ENCODE results near the gene CST7. TPM values are rescaled to one million over a fixed set of nuclear protein-coding genes. Genes with fewer than 3 reads are reported as not detected.
"Not testable (repeated sequence)": the region's sequence is repeated elsewhere in the genome, so short reads cannot be mapped to it uniquely, and the experiment has no call there.

The CST7 gene
- total RNA-seq, 6 experiments from 2014 or later, result 1.1 to 4.6 (median 1.5) TPM

GRCh38 chr20:24942679-24943078 lies 6.4 kb upstream of the CST7 start:
- TF ChIP-seq CTCF (IDR thresholded peaks at IDR 0.05), result no peak
- no peak for TF ChIP-seq POLR2A (IDR thresholded peaks at IDR 0.05)
- Histone ChIP-seq H3K4me1 (no peaks in the 10 kb centered on the region), H3K36me3 (no peaks in the 10 kb centered on the region), H3K4me3 (no peak overlapping the region), H3K27me3 (no peaks in the 10 kb centered on the region), H3K27ac (no peak overlapping the region), H3K9me3 (no peaks in the 10 kb centered on the region)
- intact Hi-C loops (cut with DNase I), result no loop called here
- ATAC-seq, result no peak
- WGBS (ENCODE audit: insufficient coverage, low coverage, low lambda C conversion rate, missing lambda C conversion rate), result 92% methylated on average over 4 of the region's 6 CpGs
- DNase-seq, result no peak

GRCh38 chr20:24943196-24943595 lies 5.9 kb upstream of the CST7 start:
- no peak for ATAC-seq

GRCh38 chr20:24943731-24944130 lies 5.3 kb upstream of the CST7 start:
- Histone ChIP-seq H3K4me1 (no peaks in the 10 kb centered on the region), H3K27ac (no peak overlapping the region), H3K27me3 (no peaks in the 10 kb centered on the region), H3K4me3 (no peak overlapping the region), H3K36me3 (no peaks in the 10 kb centered on the region), H3K9me3 (no peaks in the 10 kb centered on the region)
- no peak for DNase-seq
- TF ChIP-seq CTCF (IDR thresholded peaks at IDR 0.05) (no peak), POLR2A (IDR thresholded peaks at IDR 0.05) (no peak)
- ATAC-seq, result no peak
- 86% methylated on average over 3 of the region's 3 CpGs for WGBS (ENCODE audit: insufficient coverage, low coverage, low lambda C conversion rate, missing lambda C conversion rate)
- intact Hi-C loops (cut with DNase I), result no loop called here

More at GRCh38 chr20:24943196-24943595, 5.9 kb upstream of the CST7 start:
- H3K9me3 ChIP-seq, result no peaks in the 10 kb centered on the region
- TF ChIP-seq POLR2A (IDR thresholded peaks at IDR 0.05), result no peak
- TF ChIP-seq CTCF (IDR thresholded peaks at IDR 0.05), result no peak
- intact Hi-C loops (cut with DNase I), result no loop called here
- no peaks in the 10 kb centered on the region for H3K36me3 ChIP-seq
- no peak overlapping the region for H3K4me3 ChIP-seq
- H3K27me3 ChIP-seq, result no peaks in the 10 kb centered on the region
- WGBS (ENCODE audit: insufficient coverage, low coverage, low lambda C conversion rate, missing lambda C conversion rate), result 98% methylated on average over 4 of the region's 4 CpGs
- DNase-seq, result no peak
- no peak overlapping the region for H3K27ac ChIP-seq
- no peaks in the 10 kb centered on the region for H3K4me1 ChIP-seq

- H3K27ac ChIP-seq; intact Hi-C loops (cut with DNase I); H3K4me3 ChIP-seq; H3K9me3 ChIP-seq; DNase-seq; ATAC-seq; H3K36me3 ChIP-seq; H3K27me3 ChIP-seq; H3K4me1 ChIP-seq: not testable (repeated sequence)
- 83% methylated on average over 1 of the region's 1 CpG for WGBS (ENCODE audit: insufficient coverage, low coverage, low lambda C conversion rate, missing lambda C conversion rate)
Measured at GRCh38 chr20:24946376-24946775, 2.7 kb upstream of the CST7 start.

GRCh38 chr20:24948396-24948938 lies 602 bp upstream of the CST7 start:
- H3K4me3 ChIP-seq; intact Hi-C loops (cut with DNase I); H3K27me3 ChIP-seq; H3K36me3 ChIP-seq; H3K27ac ChIP-seq; H3K9me3 ChIP-seq; ATAC-seq; DNase-seq: not testable (repeated sequence)
- WGBS (ENCODE audit: insufficient coverage, low coverage, low lambda C conversion rate, missing lambda C conversion rate), result 69% methylated on average over 4 of the region's 4 CpGs
- H3K4me1 ChIP-seq, result peaks cover 0 to 19% (median 0%) of the 10 kb centered on the region in 4 donors

GRCh38 chr20:24949756-24950127 lies 673 bp downstream of the CST7 start:
- intact Hi-C loops (cut with DNase I), result no loop called here

More at GRCh38 chr20:24949756-24950127, 673 bp downstream of the CST7 start:
- H3K27ac ChIP-seq, result peak overlapping the region in 1 of 3 donors; percentile 49
- H3K4me3 ChIP-seq, result peak overlapping the region in 1 of 3 donors; percentile 26
- ATAC-seq (peak in 1 of 4 donors; percentile 1), DNase-seq (no peak)
- no peaks in the 10 kb centered on the region for H3K36me3 ChIP-seq
- TF ChIP-seq CTCF (IDR thresholded peaks at IDR 0.05) (no peak), POLR2A (IDR thresholded peaks at IDR 0.05) (no peak)
- H3K4me1 ChIP-seq, result peaks cover 0 to 26% (median 0%) of the 10 kb centered on the region in 4 donors
- no peaks in the 10 kb centered on the region for H3K27me3 ChIP-seq
- H3K9me3 ChIP-seq, result no peaks in the 10 kb centered on the region
- no CpG with 5 or more reads among the region's 6 CpGs for WGBS (ENCODE audit: insufficient coverage, low coverage, low lambda C conversion rate, missing lambda C conversion rate)

Measured in right lobe of liver (tissue), 6 donors.